Stimulated activated CD4-positive, alpha-beta T cell treated with anti-CD3 and anti-CD28 coated beads, Interleukin-4, amount 100 ng/mL, for 4 hours (primary cell): Measurements from ENCODE around the gene BIRC6.
"Not testable (repeated sequence)": the region's sequence is repeated elsewhere in the genome, so short reads cannot be mapped to it uniquely, and the experiment has no call there.

ENCODE experiments used
- DNase-seq, 2 experiments: peaks; one replicate each; pipeline ENCODE4 v3.0.0-alpha.2; 2020

The BIRC6 gene

DNA sequence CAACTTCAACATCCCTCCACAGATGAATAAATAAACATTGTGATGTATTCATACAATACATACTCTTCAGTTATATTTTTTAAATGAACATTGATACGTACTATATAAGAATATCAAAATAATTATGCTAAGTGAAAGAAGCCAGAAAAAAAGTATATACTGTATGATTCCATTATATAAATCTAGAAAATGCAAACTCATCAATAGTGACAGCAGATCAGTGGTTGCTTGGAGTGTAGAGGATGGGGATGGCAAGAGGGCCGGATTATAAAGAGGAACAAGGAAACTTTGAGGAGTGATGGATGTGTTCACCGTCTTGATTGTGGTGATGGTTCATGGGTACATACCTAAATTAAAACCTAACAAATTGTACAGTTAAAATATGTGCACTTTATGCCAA lies 268.0 kb downstream of the BIRC6 start:
- no peak for DNase-seq

DNA sequence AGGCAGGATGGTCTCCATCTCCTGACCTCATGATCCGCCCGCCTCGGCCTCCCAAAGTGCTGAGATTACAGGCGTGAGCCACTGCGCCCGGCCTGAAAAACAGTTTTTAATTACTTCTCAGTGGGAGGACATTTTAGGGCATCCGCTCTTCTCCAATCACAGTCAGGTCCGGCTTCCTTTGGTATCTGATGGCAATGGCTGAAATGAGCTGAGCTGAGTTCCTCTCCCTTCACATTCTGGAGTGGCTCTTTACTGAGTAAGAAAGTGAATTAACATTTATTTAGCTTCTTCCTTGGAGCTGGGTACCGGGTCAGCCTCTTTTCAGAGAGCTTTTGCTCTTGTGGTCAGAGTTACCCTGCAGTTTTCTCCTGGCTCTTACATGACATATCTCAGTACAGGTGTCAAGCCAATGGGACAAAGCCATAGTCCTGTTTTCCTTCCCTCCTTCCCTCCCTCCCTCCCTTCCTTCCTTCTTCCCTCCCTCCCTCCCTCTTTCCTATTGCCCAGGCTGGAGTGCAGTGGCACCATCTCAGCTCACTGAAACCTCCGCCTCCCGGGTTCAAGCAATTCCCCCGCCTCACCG lies 269.9 kb downstream of the BIRC6 start:
- no peak for DNase-seq

DNA sequence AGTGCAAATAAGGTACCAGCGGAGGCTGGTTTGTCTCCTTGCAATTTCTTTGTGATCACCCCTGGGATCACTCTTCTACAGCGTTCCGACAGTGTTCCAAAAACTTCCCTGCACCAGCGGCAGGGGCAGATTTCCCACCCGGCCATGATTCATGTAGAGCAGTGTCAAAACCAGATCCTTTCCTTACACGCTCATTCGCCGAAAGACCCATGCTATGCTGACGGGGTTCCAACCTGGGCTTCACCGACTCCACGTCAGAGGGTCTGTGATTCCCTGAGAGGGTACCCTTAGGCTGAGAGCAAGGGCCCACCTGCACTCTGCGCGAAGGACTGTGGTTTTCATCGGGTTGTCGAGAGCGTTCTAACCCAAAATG lies 270.6 kb downstream of the BIRC6 start:
- DNase-seq, result peak; percentile 15 to 19

- DNase-seq, result peak; percentile 92 to 95
Observed at GRCh38 chr2:32627814-32628579, 271.2 kb downstream of the BIRC6 start, which contains the start of gene TTC27. Gene TTC27 (plus strand): TSS chr2:32628050. CDS start chr2:32628293, 243 bp downstream.

DNA sequence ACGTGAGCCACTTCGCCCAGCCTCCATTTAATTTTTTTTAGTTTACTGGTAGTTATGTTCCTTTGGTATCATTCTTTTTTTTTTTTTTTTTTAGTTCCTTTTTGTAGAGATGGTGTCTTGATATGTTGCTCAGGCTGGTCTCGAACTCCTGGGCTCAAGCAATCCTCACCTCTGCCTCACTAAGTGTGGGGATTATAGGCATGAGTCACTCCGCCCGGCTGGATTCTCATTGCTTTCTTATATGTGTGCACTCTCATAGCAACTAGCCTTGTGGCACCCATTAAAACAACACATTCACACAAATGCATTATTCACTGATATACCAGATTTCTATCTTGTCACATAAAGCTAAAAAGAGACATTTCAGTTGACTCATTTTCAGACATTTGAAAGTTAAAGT lies 275.3 kb downstream of the BIRC6 start:
- DNase-seq, result no peak

- DNase-seq, result no peak
Observed at GRCh38 chr2:32633040-32633439, 276.2 kb downstream of the BIRC6 start.

GRCh38 chr2:32638548-32638947 lies 281.7 kb downstream of the BIRC6 start:
- DNase-seq, result not testable (repeated sequence)

- DNase-seq, result no peak
Observed at GRCh38 chr2:32641180-32641579, 284.4 kb downstream of the BIRC6 start.

- DNase-seq, result no peak
Observed at GRCh38 chr2:32647180-32647651, 290.4 kb downstream of the BIRC6 start.

GRCh38 chr2:32652555-32653209 lies 295.9 kb downstream of the BIRC6 start:
- no peak for DNase-seq

GRCh38 chr2:32656069-32656468 lies 299.2 kb downstream of the BIRC6 start:
- no peak for DNase-seq

DNA sequence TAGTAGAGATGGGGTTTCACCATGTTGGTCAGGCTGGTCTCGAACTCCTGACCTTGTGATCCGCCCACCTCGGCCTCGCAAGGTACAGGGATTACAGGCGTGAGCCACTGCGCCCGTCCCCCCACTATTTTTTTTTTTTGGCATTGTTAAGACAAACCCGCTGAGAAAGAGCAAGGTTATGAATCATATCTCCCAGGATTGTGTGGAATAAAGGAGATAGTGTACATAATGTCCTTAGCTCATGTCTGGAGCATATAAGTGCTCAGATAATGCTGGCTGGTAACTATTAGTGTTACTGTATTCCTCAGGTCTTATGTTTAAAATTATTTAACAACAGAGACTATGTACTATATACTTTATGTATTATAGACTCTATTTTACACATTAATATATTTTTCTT lies 307.0 kb downstream of the BIRC6 start:
- no peak for DNase-seq

DNA sequence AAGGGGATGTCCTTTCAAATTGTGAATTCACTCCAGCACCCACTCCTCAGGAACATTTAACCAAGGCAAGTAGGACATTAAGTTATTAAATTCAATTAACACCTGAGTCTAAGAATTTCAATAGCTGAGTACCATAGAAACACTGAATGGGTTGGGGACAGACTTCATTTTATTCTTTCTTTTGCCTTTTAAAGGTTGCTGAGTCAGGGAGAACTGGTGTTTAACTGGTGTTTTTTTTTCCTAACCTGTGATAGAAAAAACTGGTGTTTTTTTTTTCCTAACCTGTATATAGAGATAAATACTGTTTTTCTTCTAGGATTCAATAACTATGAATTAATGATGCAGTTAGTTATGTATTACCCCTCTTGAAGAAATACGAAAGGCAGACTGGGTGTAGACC lies 309.9 kb downstream of the BIRC6 start:
- DNase-seq, result no peak

GRCh38 chr2:32668254-32668653 lies 311.4 kb downstream of the BIRC6 start:
- no peak for DNase-seq
